Adrenal gland (tissue), 12 donors: ENCODE results near the gene RALGDS. TPM values are rescaled to one million over a fixed set of nuclear protein-coding genes. Genes with fewer than 3 reads are reported as not detected.

Experiments
- DNase-seq, 7 donors: peaks; one replicate each; pipeline ENCODE4 v3.0.0-alpha.2; 2019 to 2020
- H3K27ac ChIP-seq, 5 donors: fragments of 200-600 bp; sonication (generic) in 4 of 5; 1 replicate in 3 of 5; 2 replicates in 2 of 5; pipeline versions ENCODE4 v1.5.1 to v1.8.0; 2016 to 2020; ENCODE audit warnings: mild to moderate bottlenecking in 1 of 5
- H3K27me3 ChIP-seq: fragments of 200-600 bp; 2 replicates; pipeline ENCODE4 v1.8.0; 2021
- H3K36me3 ChIP-seq, 2 donors: fragments of 200-600 bp; replicated peaks in 1 of 2; 1 replicate in 1 of 2; 2 replicates in 1 of 2; pipeline versions ENCODE4 v1.5.1 to v1.8.0; 2018 to 2022
- H3K4me1 ChIP-seq, 2 donors: fragments of 200-600 bp; replicated peaks in 1 of 2; 1 replicate in 1 of 2; 2 replicates in 1 of 2; pipeline versions ENCODE4 v1.5.1 to v1.8.0; 2018 to 2021
- H3K4me3 ChIP-seq, 4 donors: fragments of 200-600 bp; sonication (generic) in 3 of 4; one replicate each; pipeline ENCODE4 v1.5.1; 2016 to 2018
- H3K9me3 ChIP-seq, 3 donors: fragments of 200-600 bp; sonication (generic) in 1 of 3; replicated peaks in 1 of 3; 1 replicate in 2 of 3; 2 replicates in 1 of 3; pipeline versions ENCODE4 v1.5.1 to v1.8.0; 2016 to 2021
- CTCF ChIP-seq, 6 experiments: fragments of 450-650 bp in 4 of 6; fragments of 200-600 bp in 2 of 6; sonication (generic) in 1 of 6; IDR thresholded peaks; 1 replicate in 5 of 6; 2 replicates in 1 of 6; pipeline versions ENCODE4 v1.5.1 to v1.8.0; 2016 to 2021; ENCODE audit warnings: antibody characterized with exemption in 6 of 6, mild to moderate bottlenecking in 2 of 6, moderate library complexity in 1 of 6
- POLR2A ChIP-seq, 2 donors: fragments of 450-650 bp; IDR thresholded peaks; one replicate each; pipeline ENCODE4 v1.6.1; 2017; ENCODE audit warnings: antibody characterized with exemption in 2 of 2, mild to moderate bottlenecking in 2 of 2, moderate library complexity in 1 of 2
- WGBS, 4 donors: extraction: QIAGEN DNeasy Blood & Tissue Kit in 2 of 4; methylation state at CpG; one replicate each; pipeline versions ENCODE4 v1.1.5 to v1.1.7; 2013 to 2017; 5-methylcytosine and 5-hydroxymethylcytosine counted together
- intact Hi-C, 2 donors: fragments of 100-400 bp; cut with DNase I; formaldehyde crosslinking; loops; one replicate each; pipeline versions ENCODE4 v1.14.1 to v1.15.0; 2022 to 2023
- polyA plus RNA-seq, 3 donors: library from polyadenylated mRNA; stranded (reverse); fragments of 200-250 nt in 2 of 3; fragments of 350-450 nt in 1 of 3; fragmentation: Illumina TruSeq in 1 of 3; extraction: RNeasy Lipid Tissue Mini Kit (QIAGEN cat#74804) in 1 of 3; gene quantifications; one replicate each; pipeline ENCODE4 v1.2.3, GENCODE V29; 2013 to 2014
- total RNA-seq, 9 donors: library from RNA; depleted of rRNA in 4 of 9; stranded (reverse); fragments of >200 nt in 4 of 9; fragments of 120-200 nt in 1 of 9; fragmentation: NEBNext Ultra II Directional in 1 of 9; extraction: Animal tissue kit (Norgen Biotek cat#: 25700) in 1 of 9; gene quantifications; one replicate each; pipeline versions ENCODE4 v1.1.0 to v1.2.4, GENCODE V29; 2013 to 2023
- donor health status: healthy with polysubstance abuse.
- donor health status: Bipolar disorder and iron deficiency.
- donor health status: DM: yes; HTN: yes; CAD: no.
- donor health status: DM: no; HTN: no; CAD: no.
- donor health status: DM: no; HTN: no; CAD: no.
- donor health status: DM: yes; HTN: yes; CAD: no.

RALGDS gene
- total and polyA plus RNA-seq, 12 donors, result 21.3 to 170 (median 67.5) TPM

- no peaks in the 10 kb centered on the region for H3K9me3 ChIP-seq
- 85 to 92% (median 90%) methylated on average over 8 to 11 of the region's 11 CpGs for WGBS, 4 donors
- H3K4me3 ChIP-seq, result no peak overlapping the region
- no peaks in the 10 kb centered on the region for H3K4me1 ChIP-seq
- TF ChIP-seq POLR2A (IDR thresholded peaks at IDR 0.05), result no peak
- no peak for TF ChIP-seq CTCF (IDR thresholded peaks at IDR 0.05)
- intact Hi-C loops, result no loop called here
- H3K27me3 ChIP-seq, result no peaks in the 10 kb centered on the region
- no peaks in the 10 kb centered on the region for H3K36me3 ChIP-seq
- no peak overlapping the region for H3K27ac ChIP-seq
- DNase-seq, result no peak
Measured at GRCh38 chr9:133067813-133068212, 53.2 kb downstream of the RALGDS start.

- no peak for TF ChIP-seq CTCF (IDR thresholded peaks at IDR 0.05)
- TF ChIP-seq POLR2A (IDR thresholded peaks at IDR 0.05), result no peak
Measured at GRCh38 chr9:133067006-133067405, 54.0 kb downstream of the RALGDS start.

GRCh38 chr9:133066181-133066983 lies 54.7 kb downstream of the RALGDS start:
- H3K27me3 ChIP-seq, result no peaks in the 10 kb centered on the region
- H3K36me3 ChIP-seq, result no peaks in the 10 kb centered on the region
- peaks cover 0 to 2% of the 10 kb centered on the region in 2 donors for H3K4me1 ChIP-seq
- no peak overlapping the region for H3K27ac ChIP-seq
- no peak for TF ChIP-seq CTCF (IDR thresholded peaks at IDR 0.05)
- no peak for TF ChIP-seq POLR2A (IDR thresholded peaks at IDR 0.05)
- DNase-seq, result no peak
- no peak overlapping the region for H3K4me3 ChIP-seq
- intact Hi-C loops, result no loop called here
- H3K9me3 ChIP-seq, result no peaks in the 10 kb centered on the region
- WGBS, 4 donors, result 91 to 95% (median 95%) methylated on average over 16 to 25 of the region's 25 CpGs

More at GRCh38 chr9:133067006-133067405, 54.0 kb downstream of the RALGDS start:
- Histone ChIP-seq H3K27me3 (no peaks in the 10 kb centered on the region), H3K9me3 (no peaks in the 10 kb centered on the region), H3K36me3 (no peaks in the 10 kb centered on the region), H3K4me3 (no peak overlapping the region), H3K4me1 (no peaks in the 10 kb centered on the region), H3K27ac (no peak overlapping the region)
- intact Hi-C loops, result no loop called here
- WGBS, 4 donors, result 91 to 98% (median 93%) methylated on average over 10 to 11 of the region's 11 CpGs
- no peak for DNase-seq

GRCh38 chr9:133065070-133065388 lies 56.0 kb downstream of the RALGDS start:
- Histone ChIP-seq H3K4me3 (no peak overlapping the region), H3K9me3 (no peaks in the 10 kb centered on the region), H3K27me3 (no peaks in the 10 kb centered on the region), H3K36me3 (no peaks in the 10 kb centered on the region), H3K4me1 (peaks cover 0 to 6% of the 10 kb centered on the region in 2 donors), H3K27ac (no peak overlapping the region)
- intact Hi-C loops, result no loop called here
- WGBS, 4 donors, result 93 to 100% (median 95%) methylated on average over 4 to 17 of the region's 17 CpGs
- no peak for TF ChIP-seq CTCF (IDR thresholded peaks at IDR 0.05)
- no peak for TF ChIP-seq POLR2A (IDR thresholded peaks at IDR 0.05)
- no peak for DNase-seq
